Liver (tissue), 9 donors: ENCODE data around the gene SAMD4A. TPM values are rescaled to one million over a fixed set of nuclear protein-coding genes. Genes with fewer than 3 reads are reported as not detected.

Experiments used
- DNase-seq: peaks from one replicate; pipeline ENCODE4 v3.0.0-alpha.2; 2017; ENCODE audit warnings: low spot score
- H3K27ac ChIP-seq, 2 donors: one replicate each; pipeline ENCODE4 v1.7.0; 2013; ENCODE audit warnings: inconsistent platforms in 2 of 2, low read length in 2 of 2, control low read depth in 1 of 2, low read depth in 1 of 2, mild to moderate bottlenecking in 1 of 2
- H3K27me3 ChIP-seq, 4 donors: one replicate each; pipeline versions ENCODE4 v1.6.1 to v1.7.0; 2013; ENCODE audit warnings: low read length in 3 of 4, inconsistent platforms in 1 of 4, mild to moderate bottlenecking in 1 of 4, moderate library complexity in 1 of 4; ENCODE audit not compliant: control insufficient read depth in 4 of 4, insufficient read depth in 4 of 4
- H3K36me3 ChIP-seq, 4 donors: one replicate each; pipeline versions ENCODE4 v1.6.1 to v1.7.0; 2013; ENCODE audit warnings: low read length in 3 of 4, mild to moderate bottlenecking in 3 of 4, low read depth in 1 of 4, moderate library complexity in 1 of 4; ENCODE audit not compliant: control insufficient read depth in 4 of 4, insufficient read depth in 3 of 4
- H3K4me1 ChIP-seq, 4 donors: one replicate each; pipeline versions ENCODE4 v1.6.1 to v1.7.0; 2013; ENCODE audit warnings: low read length in 3 of 4, mild to moderate bottlenecking in 3 of 4, moderate library complexity in 1 of 4; ENCODE audit not compliant: control insufficient read depth in 4 of 4, insufficient read depth in 4 of 4
- H3K4me3 ChIP-seq, 3 donors: one replicate each; pipeline versions ENCODE4 v1.6.1 to v1.7.0; 2013; ENCODE audit warnings: low read length in 3 of 3, control low read depth in 1 of 3, low read depth in 1 of 3, mild to moderate bottlenecking in 1 of 3
- H3K9ac ChIP-seq, 2 donors: one replicate each; pipeline ENCODE4 v1.7.0; 2013; ENCODE audit warnings: low read length in 2 of 2, mild to moderate bottlenecking in 2 of 2, moderate library complexity in 2 of 2, control low read depth in 1 of 2, low read depth in 1 of 2
- H3K9me3 ChIP-seq, 4 donors: one replicate each; pipeline versions ENCODE4 v1.6.1 to v1.7.0; 2013; ENCODE audit warnings: low read length in 3 of 4; ENCODE audit not compliant: control insufficient read depth in 4 of 4
- EGR1 ChIP-seq, 2 donors: IDR thresholded peaks; 2 replicates each; pipeline ENCODE4 v1.6.1; 2016 to 2018; ENCODE audit warnings: antibody characterized with exemption in 2 of 2, low read depth in 2 of 2
- FOXA1 ChIP-seq: IDR thresholded peaks from 2 replicates; pipeline ENCODE4 v1.6.1; 2016; ENCODE audit warnings: antibody characterized with exemption
- FOXA2 ChIP-seq: IDR thresholded peaks from 2 replicates; pipeline ENCODE4 v1.6.1; 2016; ENCODE audit warnings: antibody characterized with exemption
- GABPA ChIP-seq, 2 donors: IDR thresholded peaks in 1 of 2; conservative IDR thresholded peaks in 1 of 2; 2 replicates each; pipeline ENCODE4 v1.6.1; 2016; ENCODE audit warnings: antibody characterized with exemption in 2 of 2, mild to moderate bottlenecking in 1 of 2, moderate library complexity in 1 of 2
- HNF4A ChIP-seq, 2 donors: conservative IDR thresholded peaks; 2 replicates each; pipeline ENCODE4 v1.6.1; 2016; ENCODE audit warnings: antibody characterized with exemption in 2 of 2, mild to moderate bottlenecking in 2 of 2
- HNF4G ChIP-seq: IDR thresholded peaks from 2 replicates; pipeline ENCODE4 v1.6.1; 2016; ENCODE audit warnings: antibody characterized with exemption
- JUND ChIP-seq, 2 donors: IDR thresholded peaks; 2 replicates each; pipeline ENCODE4 v1.6.1; 2016; ENCODE audit warnings: antibody characterized with exemption in 2 of 2
- MAX ChIP-seq: IDR thresholded peaks from 2 replicates; pipeline ENCODE4 v1.6.1; 2016; ENCODE audit warnings: antibody characterized with exemption
- RAD21 ChIP-seq, 2 donors: IDR thresholded peaks; 2 replicates each; pipeline ENCODE4 v1.6.1; 2016; ENCODE audit warnings: antibody characterized with exemption in 2 of 2, mild to moderate bottlenecking in 2 of 2
- REST ChIP-seq: IDR thresholded peaks from 2 replicates; pipeline ENCODE4 v1.6.1; 2016; ENCODE audit warnings: antibody characterized with exemption, mild to moderate bottlenecking
- RXRA ChIP-seq, 2 donors: IDR thresholded peaks; 2 replicates each; pipeline ENCODE4 v1.6.1; 2017 to 2018; ENCODE audit warnings: antibody characterized with exemption in 2 of 2, mild to moderate bottlenecking in 1 of 2
- SP1 ChIP-seq: IDR thresholded peaks from 2 replicates; pipeline ENCODE4 v1.6.1; 2018; ENCODE audit warnings: antibody characterized with exemption, mild to moderate bottlenecking
- TAF1 ChIP-seq: conservative IDR thresholded peaks from 2 replicates; pipeline ENCODE4 v1.6.1; 2016; ENCODE audit warnings: antibody characterized with exemption, mild to moderate bottlenecking
- YY1 ChIP-seq: IDR thresholded peaks from 2 replicates; pipeline ENCODE4 v1.6.1; 2016; ENCODE audit warnings: antibody characterized with exemption, mild to moderate bottlenecking
- WGBS: extraction: QIAGEN DNeasy Blood & Tissue Kit; methylation state at CpG from one replicate; pipeline ENCODE4 v1.1.7; 2013; 5-methylcytosine and 5-hydroxymethylcytosine counted together
- polyA plus RNA-seq, 2 donors: library from polyadenylated mRNA; stranded (reverse) in 1 of 2; unstranded in 1 of 2; fragments of 200-250 nt in 1 of 2; fragments of >200 nt in 1 of 2; fragmentation: Nextera tagmentation in 1 of 2; extraction: Ambion mirVana in 1 of 2; gene quantifications; one replicate each; pipeline versions ENCODE4 v1.2.1 to v1.2.3, GENCODE V29; 2013 to 2015
- total RNA-seq, 2 donors: library from RNA; depleted of rRNA; stranded (reverse); fragments of >200 nt; gene quantifications; one replicate each; pipeline ENCODE4 v1.2.3, GENCODE V29; 2014
- TF ChIP-seq, protein P1 (sequence below): IDR thresholded peaks from 2 replicates; pipeline ENCODE4 v1.6.1; 2016; ENCODE audit warnings: antibody characterized with exemption
- TF ChIP-seq, protein P2 (sequence below): IDR thresholded peaks from 2 replicates; pipeline ENCODE4 v1.6.1; 2016; ENCODE audit warnings: antibody characterized with exemption
- TF ChIP-seq, protein P3 (sequence below): fragments of 150-350 bp; IDR thresholded peaks from 2 replicates; pipeline ENCODE4 v1.5.1; 2017; ENCODE audit warnings: improper control_type of control experiment, low read depth, low read length; ENCODE audit not compliant: missing input control
- donor health status: healthy.
- donor health status: healthy.
- donor health status: healthy.
- donor health status: healthy.
- donor health status: healthy.

SAMD4A gene
- total and polyA plus RNA-seq, 4 donors = 4.3 to 17.8 (median 8.1) TPM

GRCh38 chr14:54584097-54584496 lies 17.2 kb downstream of the SAMD4A start:
- no peak overlapping the region for H3K9ac ChIP-seq
- no peaks in the 10 kb centered on the region for H3K36me3 ChIP-seq
- H3K4me1 ChIP-seq = no peaks in the 10 kb centered on the region
- no peak overlapping the region for H3K4me3 ChIP-seq
- H3K27ac ChIP-seq = no peak overlapping the region
- H3K9me3 ChIP-seq = no peaks in the 10 kb centered on the region
- no peaks in the 10 kb centered on the region for H3K27me3 ChIP-seq
- DNase-seq = no peak
- TF ChIP-seq, protein P1, sequence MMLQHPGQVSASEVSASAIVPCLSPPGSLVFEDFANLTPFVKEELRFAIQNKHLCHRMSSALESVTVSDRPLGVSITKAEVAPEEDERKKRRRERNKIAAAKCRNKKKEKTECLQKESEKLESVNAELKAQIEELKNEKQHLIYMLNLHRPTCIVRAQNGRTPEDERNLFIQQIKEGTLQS = no peak
- no peak for TF ChIP-seq MAX
- 76% methylated on average over 1 of the region's 1 CpG for WGBS

- Histone ChIP-seq H3K27ac (no peak overlapping the region), H3K4me3 (no peak overlapping the region), H3K9me3 (no peaks in the 10 kb centered on the region), H3K27me3 (no peaks in the 10 kb centered on the region), H3K36me3 (no peaks in the 10 kb centered on the region), H3K4me1 (peaks cover 0 to 4% (median 0%) of the 10 kb centered on the region in 4 donors), H3K9ac (no peak overlapping the region)
- 96% methylated on average over 3 of the region's 3 CpGs for WGBS
- DNase-seq = no peak
- TF ChIP-seq JUND (IDR thresholded peaks at IDR 0.05) (no peak), RAD21 (IDR thresholded peaks at IDR 0.05) (no peak), SP1 (no peak), RXRA (IDR thresholded peaks at IDR 0.05) (no peak), HNF4A (conservative IDR thresholded peaks at IDR 0.05) (no peak), EGR1 (IDR thresholded peaks at IDR 0.05; ENCODE audit: low read depth in 2 of 2) (no peak)
- TF ChIP-seq, protein P1 = no peak
- TF ChIP-seq, protein P2, sequence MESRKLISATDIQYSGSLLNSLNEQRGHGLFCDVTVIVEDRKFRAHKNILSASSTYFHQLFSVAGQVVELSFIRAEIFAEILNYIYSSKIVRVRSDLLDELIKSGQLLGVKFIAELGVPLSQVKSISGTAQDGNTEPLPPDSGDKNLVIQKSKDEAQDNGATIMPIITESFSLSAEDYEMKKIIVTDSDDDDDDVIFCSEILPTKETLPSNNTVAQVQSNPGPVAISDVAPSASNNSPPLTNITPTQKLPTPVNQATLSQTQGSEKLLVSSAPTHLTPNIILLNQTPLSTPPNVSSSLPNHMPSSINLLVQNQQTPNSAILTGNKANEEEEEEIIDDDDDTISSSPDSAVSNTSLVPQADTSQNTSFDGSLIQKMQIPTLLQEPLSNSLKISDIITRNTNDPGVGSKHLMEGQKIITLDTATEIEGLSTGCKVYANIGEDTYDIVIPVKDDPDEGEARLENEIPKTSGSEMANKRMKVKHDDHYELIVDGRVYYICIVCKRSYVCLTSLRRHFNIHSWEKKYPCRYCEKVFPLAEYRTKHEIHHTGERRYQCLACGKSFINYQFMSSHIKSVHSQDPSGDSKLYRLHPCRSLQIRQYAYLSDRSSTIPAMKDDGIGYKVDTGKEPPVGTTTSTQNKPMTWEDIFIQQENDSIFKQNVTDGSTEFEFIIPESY = no peak
These were observed 18.3 kb downstream of the SAMD4A start for GRCh38 chr14:54585214-54585613.

GRCh38 chr14:54589076-54589475 lies 22.1 kb downstream of the SAMD4A start:
- Histone ChIP-seq H3K27me3 (no peaks in the 10 kb centered on the region), H3K27ac (no peak overlapping the region), H3K36me3 (no peaks in the 10 kb centered on the region), H3K4me1 (peaks cover 0 to 4% (median 0%) of the 10 kb centered on the region in 4 donors), H3K9me3 (no peaks in the 10 kb centered on the region), H3K4me3 (no peak overlapping the region), H3K9ac (no peak overlapping the region)
- 94% methylated on average over 2 of the region's 2 CpGs for WGBS
- TF ChIP-seq YY1 (no peak), HNF4A (conservative IDR thresholded peaks at IDR 0.05) (no peak), MAX (no peak), REST (no peak), FOXA1 (no peak), HNF4G (no peak), FOXA2 (no peak), GABPA (IDR thresholded peaks at IDR 0.05 in 1 of 2, conservative IDR thresholded peaks at IDR 0.05 in 1 of 2) (no peak), RXRA (IDR thresholded peaks at IDR 0.05) (no peak), SP1 (no peak), TAF1 (no peak), RAD21 (IDR thresholded peaks at IDR 0.05) (no peak)
- TF ChIP-seq, protein P3, sequence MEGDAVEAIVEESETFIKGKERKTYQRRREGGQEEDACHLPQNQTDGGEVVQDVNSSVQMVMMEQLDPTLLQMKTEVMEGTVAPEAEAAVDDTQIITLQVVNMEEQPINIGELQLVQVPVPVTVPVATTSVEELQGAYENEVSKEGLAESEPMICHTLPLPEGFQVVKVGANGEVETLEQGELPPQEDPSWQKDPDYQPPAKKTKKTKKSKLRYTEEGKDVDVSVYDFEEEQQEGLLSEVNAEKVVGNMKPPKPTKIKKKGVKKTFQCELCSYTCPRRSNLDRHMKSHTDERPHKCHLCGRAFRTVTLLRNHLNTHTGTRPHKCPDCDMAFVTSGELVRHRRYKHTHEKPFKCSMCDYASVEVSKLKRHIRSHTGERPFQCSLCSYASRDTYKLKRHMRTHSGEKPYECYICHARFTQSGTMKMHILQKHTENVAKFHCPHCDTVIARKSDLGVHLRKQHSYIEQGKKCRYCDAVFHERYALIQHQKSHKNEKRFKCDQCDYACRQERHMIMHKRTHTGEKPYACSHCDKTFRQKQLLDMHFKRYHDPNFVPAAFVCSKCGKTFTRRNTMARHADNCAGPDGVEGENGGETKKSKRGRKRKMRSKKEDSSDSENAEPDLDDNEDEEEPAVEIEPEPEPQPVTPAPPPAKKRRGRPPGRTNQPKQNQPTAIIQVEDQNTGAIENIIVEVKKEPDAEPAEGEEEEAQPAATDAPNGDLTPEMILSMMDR = no peak
- TF ChIP-seq, protein P1 = no peak
- no peak for DNase-seq
